ENCODE measurements around the gene SEZ6.
A peak's percentile ranks its signal among the peaks of the same experiment; 100 is the strongest.

Gene SEZ6

GRCh38 chr17:28956861-28957260 lies 49.0 kb downstream of the SEZ6 start:
- DNase-seq (ENCODE audit: low read depth): no peak
- no peak overlapping the region for H3K4me3 ChIP-seq (replicated peaks; ENCODE audit: low read depth, low read length)
- TF ChIP-seq CTCF (IDR thresholded peaks at IDR 0.05; ENCODE audit: low read length, missing control alignments): no peak

- no peak for DNase-seq (ENCODE audit: low read depth)
- TF ChIP-seq CTCF (IDR thresholded peaks at IDR 0.05; ENCODE audit: low read length, missing control alignments): no peak
- no peak overlapping the region for H3K4me3 ChIP-seq (replicated peaks; ENCODE audit: low read depth, low read length)
Measured at GRCh38 chr17:28956112-28956511, 49.7 kb downstream of the SEZ6 start.

DNA sequence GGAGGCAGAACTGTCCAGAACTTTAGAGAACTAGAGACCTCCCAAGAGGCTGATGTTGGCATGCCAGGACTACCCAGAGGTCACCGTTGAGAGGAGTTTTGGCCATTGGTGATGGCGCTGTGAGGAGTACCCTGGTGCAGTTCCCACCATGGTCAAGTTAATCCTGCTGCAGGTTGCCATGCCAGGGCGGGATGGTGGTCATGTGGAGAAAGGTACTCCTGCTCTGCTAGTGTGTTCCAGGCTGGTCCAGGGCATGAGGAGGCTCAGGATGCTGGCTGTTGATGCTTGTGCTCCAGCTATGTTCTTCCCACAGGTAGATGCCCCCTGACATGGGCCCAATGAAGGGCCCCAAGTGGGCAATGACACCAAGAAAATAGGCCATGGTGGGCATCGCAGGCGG lies 50.4 kb downstream of the SEZ6 start:
- no peak for TF ChIP-seq CTCF (IDR thresholded peaks at IDR 0.05; ENCODE audit: low read length, missing control alignments)
- H3K4me3 ChIP-seq (replicated peaks; ENCODE audit: low read depth, low read length): no peak overlapping the region
- DNase-seq (ENCODE audit: low read depth): no peak

DNA sequence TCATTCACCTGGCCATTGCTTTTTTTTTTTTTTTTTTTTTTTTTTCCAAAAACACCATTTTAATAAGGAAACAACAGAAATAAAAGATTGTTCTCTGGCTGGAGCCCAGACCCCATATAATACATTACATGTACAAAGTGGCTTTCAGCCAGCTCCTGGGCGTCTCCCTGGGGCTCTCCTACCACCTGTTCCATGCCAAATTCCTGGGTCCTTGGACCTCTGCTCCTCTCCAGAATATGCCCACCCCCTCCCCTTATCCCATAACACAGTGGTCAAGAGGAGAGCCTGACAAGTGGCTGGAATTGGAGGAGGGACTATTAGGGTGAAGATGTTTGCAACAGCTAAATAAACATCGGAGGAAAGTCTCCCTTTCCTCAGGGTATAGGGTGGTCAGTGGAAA lies 50.9 kb downstream of the SEZ6 start:
- H3K4me3 ChIP-seq (replicated peaks; ENCODE audit: low read depth, low read length): no peak overlapping the region
- no peak for TF ChIP-seq CTCF (IDR thresholded peaks at IDR 0.05; ENCODE audit: low read length, missing control alignments)
- no peak for DNase-seq (ENCODE audit: low read depth)

- H3K4me3 ChIP-seq (replicated peaks; ENCODE audit: low read depth, low read length): no peak overlapping the region
- TF ChIP-seq CTCF (IDR thresholded peaks at IDR 0.05; ENCODE audit: low read length, missing control alignments): peak; percentile 93
- peak; percentile 64 for DNase-seq (ENCODE audit: low read depth)
Measured at GRCh38 chr17:28953444-28954118, 52.3 kb downstream of the SEZ6 start.

DNA sequence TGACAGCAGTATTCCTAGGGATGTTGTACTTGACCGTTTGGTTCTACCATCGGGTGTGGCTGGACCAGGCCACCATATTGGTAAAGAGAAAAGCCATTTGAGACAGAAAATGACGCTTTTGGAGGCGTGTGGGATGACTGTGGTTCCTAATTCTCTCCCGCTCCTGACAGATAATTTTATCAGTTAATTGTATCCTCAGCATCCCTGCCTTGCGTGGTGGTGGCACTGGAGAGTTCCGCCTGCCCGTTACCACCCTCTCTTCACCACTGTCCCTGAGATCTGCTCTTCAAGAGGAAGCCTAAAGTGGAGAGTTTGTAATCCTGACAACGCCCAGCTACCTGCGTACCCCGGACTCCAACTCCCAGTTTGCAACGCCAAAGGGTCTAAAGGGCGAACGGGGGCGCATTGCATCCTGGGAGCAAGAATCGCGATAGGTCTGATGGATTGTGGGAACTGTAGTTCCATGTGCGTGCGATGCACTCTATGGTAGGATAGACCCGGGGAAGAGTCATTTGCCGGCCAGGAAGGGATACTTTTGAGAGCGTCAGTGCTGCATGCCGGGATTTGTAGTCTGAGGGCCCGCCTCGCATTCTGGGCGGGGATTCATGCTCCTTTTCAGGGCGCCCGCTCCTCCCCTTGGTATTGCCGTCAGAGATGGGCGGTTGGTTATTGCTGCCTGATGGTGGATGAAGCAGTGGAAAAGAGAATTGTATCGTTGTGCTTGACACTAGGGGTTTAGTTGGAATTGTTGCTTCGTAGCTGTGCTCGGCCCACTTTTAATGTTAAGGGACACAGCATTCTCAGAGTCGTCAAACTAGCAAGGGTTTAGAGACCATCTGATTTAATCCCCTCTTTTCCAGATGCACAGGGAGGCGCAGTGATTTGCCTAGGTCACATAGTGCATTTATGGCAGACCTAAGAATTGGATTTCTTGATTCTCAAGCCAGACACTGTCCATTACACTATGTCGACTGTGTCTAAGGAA lies 53.5 kb downstream of the SEZ6 start:
- peak; percentile 100 for DNase-seq (ENCODE audit: low read depth)
- TF ChIP-seq CTCF (IDR thresholded peaks at IDR 0.05; ENCODE audit: low read length, missing control alignments): no peak
- H3K4me3 ChIP-seq (replicated peaks; ENCODE audit: low read depth, low read length): peak overlapping the region; percentile 93

Measured in fibroblast of pulmonary artery (primary cell).